ENCODE measurements around the gene SMIM35. TPM values are rescaled to one million over a fixed set of nuclear protein-coding genes. Genes with fewer than 3 reads are reported as not detected.

Gene SMIM35
- polyA plus RNA-seq, 1 of the 3 experiments (the other 2 are of a cell fraction) = not detected

DNA sequence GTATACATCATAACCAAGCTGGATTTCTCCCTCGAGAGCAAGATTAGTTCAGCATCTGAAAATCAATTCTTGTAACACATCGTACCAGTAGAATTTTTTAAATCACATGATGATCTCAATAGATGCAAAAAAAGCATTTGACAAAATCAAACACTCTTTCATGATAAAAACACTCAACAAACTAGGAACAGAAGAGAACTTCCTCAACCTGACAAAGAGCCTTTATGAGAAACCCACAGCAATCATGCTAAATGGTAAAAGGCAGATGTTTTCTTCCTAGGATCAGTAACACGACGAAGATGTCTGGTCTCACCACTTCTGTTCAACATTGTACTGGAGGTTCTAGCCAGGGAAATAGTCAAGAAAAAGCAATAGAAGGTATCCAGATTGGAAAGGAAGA lies 44.0 kb downstream of the SMIM35 start (continued):
- TF ChIP-seq, protein P1, sequence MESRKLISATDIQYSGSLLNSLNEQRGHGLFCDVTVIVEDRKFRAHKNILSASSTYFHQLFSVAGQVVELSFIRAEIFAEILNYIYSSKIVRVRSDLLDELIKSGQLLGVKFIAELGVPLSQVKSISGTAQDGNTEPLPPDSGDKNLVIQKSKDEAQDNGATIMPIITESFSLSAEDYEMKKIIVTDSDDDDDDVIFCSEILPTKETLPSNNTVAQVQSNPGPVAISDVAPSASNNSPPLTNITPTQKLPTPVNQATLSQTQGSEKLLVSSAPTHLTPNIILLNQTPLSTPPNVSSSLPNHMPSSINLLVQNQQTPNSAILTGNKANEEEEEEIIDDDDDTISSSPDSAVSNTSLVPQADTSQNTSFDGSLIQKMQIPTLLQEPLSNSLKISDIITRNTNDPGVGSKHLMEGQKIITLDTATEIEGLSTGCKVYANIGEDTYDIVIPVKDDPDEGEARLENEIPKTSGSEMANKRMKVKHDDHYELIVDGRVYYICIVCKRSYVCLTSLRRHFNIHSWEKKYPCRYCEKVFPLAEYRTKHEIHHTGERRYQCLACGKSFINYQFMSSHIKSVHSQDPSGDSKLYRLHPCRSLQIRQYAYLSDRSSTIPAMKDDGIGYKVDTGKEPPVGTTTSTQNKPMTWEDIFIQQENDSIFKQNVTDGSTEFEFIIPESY (IDR thresholded peaks at IDR 0.05; ENCODE audit: borderline replicate concordance, low read depth) = no peak
- TF ChIP-seq, protein P2, sequence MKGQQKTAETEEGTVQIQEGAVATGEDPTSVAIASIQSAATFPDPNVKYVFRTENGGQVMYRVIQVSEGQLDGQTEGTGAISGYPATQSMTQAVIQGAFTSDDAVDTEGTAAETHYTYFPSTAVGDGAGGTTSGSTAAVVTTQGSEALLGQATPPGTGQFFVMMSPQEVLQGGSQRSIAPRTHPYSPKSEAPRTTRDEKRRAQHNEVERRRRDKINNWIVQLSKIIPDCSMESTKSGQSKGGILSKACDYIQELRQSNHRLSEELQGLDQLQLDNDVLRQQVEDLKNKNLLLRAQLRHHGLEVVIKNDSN (IDR thresholded peaks at IDR 0.05; ENCODE audit: borderline replicate concordance, low read depth) = no peak
- TF ChIP-seq RXRA (IDR thresholded peaks at IDR 0.05; ENCODE audit: borderline replicate concordance, low read depth) = no peak

DNA sequence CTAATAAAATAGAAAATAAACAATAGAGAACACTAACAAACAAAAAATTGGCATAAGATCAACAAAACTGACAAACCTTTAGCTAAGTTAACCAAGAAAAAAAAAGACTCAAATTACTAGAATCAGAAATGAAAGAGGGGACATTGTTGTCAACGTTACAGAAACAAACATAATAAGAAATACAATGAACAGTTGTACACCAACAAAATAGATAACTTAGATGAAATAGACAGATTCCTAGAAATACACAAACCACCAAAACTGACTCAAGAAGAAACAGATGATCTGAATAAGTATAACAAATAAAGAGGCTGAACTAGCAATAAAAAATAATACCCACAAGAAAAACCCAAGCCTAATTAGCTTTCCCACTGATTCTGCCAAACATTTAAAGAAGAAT lies 44.6 kb downstream of the SMIM35 start:
- 24% methylated on average over 1 of the region's 1 CpG for WGBS (ENCODE audit: low lambda C conversion rate)
- no peaks in the 10 kb centered on the region for H3K9me2 ChIP-seq
- no peak overlapping the region for H3K4me2 ChIP-seq
- no peaks in the 10 kb centered on the region for H3K4me1 ChIP-seq (ENCODE audit: control insufficient read depth in 1 of 2, insufficient read depth in 2 of 2, low read depth in 1 of 2, low read length in 1 of 2)
- ChIA-PET CTCF (interaction anchor here (0.6 to 7.1 kb wide), 5 partner anchors 11 to 257 kb away, joined by 3 to 47 read pairs (median 3); no protein-coding TSS in a partner anchor), POLR2A (no interaction called here)
- H3K4me3 ChIP-seq (ENCODE audit: low read depth in 2 of 2, low read length in 1 of 2) = no peak overlapping the region
- no peak for DNase-seq
- H3K36me3 ChIP-seq (replicated peaks in 1 of 2; ENCODE audit: control insufficient read depth in 1 of 2, insufficient read depth in 2 of 2, low read length in 1 of 2) = no peaks in the 10 kb centered on the region
- H3K79me2 ChIP-seq (ENCODE audit: insufficient read depth) = no peaks in the 10 kb centered on the region
- H3K27ac ChIP-seq (ENCODE audit: low read depth in 2 of 2, low read length in 1 of 2) = no peak overlapping the region
- no peak for TF ChIP-seq RXRA (IDR thresholded peaks at IDR 0.05; ENCODE audit: borderline replicate concordance, low read depth)
- TF ChIP-seq JUND (IDR thresholded peaks at IDR 0.05) = no peak
- TF ChIP-seq FOXM1 (IDR thresholded peaks at IDR 0.05; ENCODE audit: low read depth) = no peak
- TF ChIP-seq GABPA (IDR thresholded peaks at IDR 0.05; ENCODE audit: low read depth) = no peak
- TF ChIP-seq RFX5 (IDR thresholded peaks at IDR 0.05; ENCODE audit: low read length) = no peak
- no peak for TF ChIP-seq SIN3A (IDR thresholded peaks at IDR 0.05; ENCODE audit: borderline replicate concordance, low read depth, low read length)
- TF ChIP-seq, protein P3, sequence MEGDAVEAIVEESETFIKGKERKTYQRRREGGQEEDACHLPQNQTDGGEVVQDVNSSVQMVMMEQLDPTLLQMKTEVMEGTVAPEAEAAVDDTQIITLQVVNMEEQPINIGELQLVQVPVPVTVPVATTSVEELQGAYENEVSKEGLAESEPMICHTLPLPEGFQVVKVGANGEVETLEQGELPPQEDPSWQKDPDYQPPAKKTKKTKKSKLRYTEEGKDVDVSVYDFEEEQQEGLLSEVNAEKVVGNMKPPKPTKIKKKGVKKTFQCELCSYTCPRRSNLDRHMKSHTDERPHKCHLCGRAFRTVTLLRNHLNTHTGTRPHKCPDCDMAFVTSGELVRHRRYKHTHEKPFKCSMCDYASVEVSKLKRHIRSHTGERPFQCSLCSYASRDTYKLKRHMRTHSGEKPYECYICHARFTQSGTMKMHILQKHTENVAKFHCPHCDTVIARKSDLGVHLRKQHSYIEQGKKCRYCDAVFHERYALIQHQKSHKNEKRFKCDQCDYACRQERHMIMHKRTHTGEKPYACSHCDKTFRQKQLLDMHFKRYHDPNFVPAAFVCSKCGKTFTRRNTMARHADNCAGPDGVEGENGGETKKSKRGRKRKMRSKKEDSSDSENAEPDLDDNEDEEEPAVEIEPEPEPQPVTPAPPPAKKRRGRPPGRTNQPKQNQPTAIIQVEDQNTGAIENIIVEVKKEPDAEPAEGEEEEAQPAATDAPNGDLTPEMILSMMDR (IDR thresholded peaks at IDR 0.05) = no peak
- TF ChIP-seq CHD2 (IDR thresholded peaks at IDR 0.05; ENCODE audit: low read length, partially characterized antibody) = no peak
- TF ChIP-seq EP300 (IDR thresholded peaks at IDR 0.05; ENCODE audit: borderline replicate concordance in 1 of 2, low read depth in 1 of 2, low read length in 1 of 2) = no peak
- TF ChIP-seq, protein P4, sequence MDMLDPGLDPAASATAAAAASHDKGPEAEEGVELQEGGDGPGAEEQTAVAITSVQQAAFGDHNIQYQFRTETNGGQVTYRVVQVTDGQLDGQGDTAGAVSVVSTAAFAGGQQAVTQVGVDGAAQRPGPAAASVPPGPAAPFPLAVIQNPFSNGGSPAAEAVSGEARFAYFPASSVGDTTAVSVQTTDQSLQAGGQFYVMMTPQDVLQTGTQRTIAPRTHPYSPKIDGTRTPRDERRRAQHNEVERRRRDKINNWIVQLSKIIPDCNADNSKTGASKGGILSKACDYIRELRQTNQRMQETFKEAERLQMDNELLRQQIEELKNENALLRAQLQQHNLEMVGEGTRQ (IDR thresholded peaks at IDR 0.05; ENCODE audit: borderline replicate concordance, low read depth, low read length) = no peak
- TF ChIP-seq GATA2 (CRISPR knock-in tag; IDR thresholded peaks at IDR 0.05) = no peak
- TF ChIP-seq, protein P5, sequence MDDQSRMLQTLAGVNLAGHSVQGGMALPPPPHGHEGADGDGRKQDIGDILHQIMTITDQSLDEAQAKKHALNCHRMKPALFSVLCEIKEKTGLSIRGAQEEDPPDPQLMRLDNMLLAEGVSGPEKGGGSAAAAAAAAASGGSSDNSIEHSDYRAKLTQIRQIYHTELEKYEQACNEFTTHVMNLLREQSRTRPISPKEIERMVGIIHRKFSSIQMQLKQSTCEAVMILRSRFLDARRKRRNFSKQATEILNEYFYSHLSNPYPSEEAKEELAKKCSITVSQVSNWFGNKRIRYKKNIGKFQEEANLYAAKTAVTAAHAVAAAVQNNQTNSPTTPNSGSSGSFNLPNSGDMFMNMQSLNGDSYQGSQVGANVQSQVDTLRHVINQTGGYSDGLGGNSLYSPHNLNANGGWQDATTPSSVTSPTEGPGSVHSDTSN (IDR thresholded peaks at IDR 0.05) = no peak
- no peak for TF ChIP-seq NFIC (IDR thresholded peaks at IDR 0.05; ENCODE audit: borderline replicate concordance)
- TF ChIP-seq MEF2A (IDR thresholded peaks at IDR 0.05; ENCODE audit: borderline replicate concordance, low read depth) = no peak
- TF ChIP-seq NRF1 (IDR thresholded peaks at IDR 0.05; ENCODE audit: low read depth, low read length) = no peak
- no peak for TF ChIP-seq YY1 (IDR thresholded peaks at IDR 0.05; ENCODE audit: low read depth)
- TF ChIP-seq EZH2phosphoT487 (IDR thresholded peaks at IDR 0.05; ENCODE audit: borderline replicate concordance, low read depth) = no peak
- TF ChIP-seq MXI1 (IDR thresholded peaks at IDR 0.05; ENCODE audit: low read depth, low read length) = no peak
- no peak for TF ChIP-seq RCOR1 (IDR thresholded peaks at IDR 0.05; ENCODE audit: low read length)
- H3K27me3 ChIP-seq (ENCODE audit: insufficient read depth) = peaks cover 9% of the 10 kb centered on the region; the same call in 1 of the 2 replicates
- no peaks in the 10 kb centered on the region for H3K9me3 ChIP-seq
- no peak overlapping the region for H3K9ac ChIP-seq
- H3F3A ChIP-seq (replicated peaks; ENCODE audit: insufficient read depth) = no peaks in the 10 kb centered on the region
- H2AFZ ChIP-seq (ENCODE audit: low read depth) = no peak overlapping the region
- H4K20me1 ChIP-seq (ENCODE audit: insufficient read depth) = no peaks in the 10 kb centered on the region

Data from SK-N-SH (cell line).